MM.1S (cell line): ENCODE measurements around the gene CMIP.

Experiments used
- DNase-seq: peaks from one replicate; pipeline ENCODE4 v3.0.0-alpha.2; 2015
- H2AFZ ChIP-seq: fragments of 300-600 bp; sonication (generic); 2 replicates; pipeline ENCODE4 v1.6.0; 2016; ENCODE audit warnings: antibody characterized with exemption, low read length
- H3F3A ChIP-seq: fragments of 300-600 bp; sonication (generic); 2 replicates; pipeline ENCODE4 v1.6.1; 2016; ENCODE audit warnings: mild to moderate bottlenecking, antibody characterized with exemption, low read length, moderate library complexity, mixed read lengths; ENCODE audit not compliant: insufficient read depth
- H3K27ac ChIP-seq: fragments of 300-600 bp; sonication (generic); 2 replicates; pipeline ENCODE4 v1.5.1; 2016; ENCODE audit warnings: mild to moderate bottlenecking, low read length
- H3K27me3 ChIP-seq: fragments of 300-600 bp; sonication (generic); replicated peaks from 2 replicates; pipeline ENCODE4 v1.6.0; 2016; ENCODE audit warnings: low read length; ENCODE audit not compliant: insufficient read depth
- H3K36me3 ChIP-seq: fragments of 300-600 bp; sonication (generic); replicated peaks from 2 replicates; pipeline ENCODE4 v1.6.1; 2016; ENCODE audit warnings: mild to moderate bottlenecking, low read length, mixed read lengths; ENCODE audit not compliant: insufficient read depth
- H3K4me1 ChIP-seq: fragments of 300-600 bp; sonication (generic); 2 replicates; pipeline ENCODE4 v1.6.1; 2016; ENCODE audit warnings: low read length, mixed read lengths
- H3K4me2 ChIP-seq: fragments of 300-600 bp; sonication (generic); 2 replicates; pipeline ENCODE4 v1.6.0; 2016; ENCODE audit warnings: low read depth, low read length
- H3K4me3 ChIP-seq: fragments of 300-600 bp; sonication (generic); 2 replicates; pipeline ENCODE4 v1.5.1; 2016; ENCODE audit warnings: low read length, mixed read lengths
- H3K79me2 ChIP-seq: fragments of 300-600 bp; sonication (generic); 2 replicates; pipeline ENCODE4 v1.6.1; 2016; ENCODE audit warnings: mixed run types, low read length, mixed read lengths
- H3K9ac ChIP-seq: fragments of 300-600 bp; sonication (generic); 2 replicates; pipeline ENCODE4 v1.6.1; 2016; ENCODE audit warnings: low read length, mixed read lengths
- H3K9me2 ChIP-seq: fragments of 300-600 bp; sonication (generic); replicated peaks from 2 replicates; pipeline ENCODE4 v1.6.1; 2016; ENCODE audit warnings: mild to moderate bottlenecking, low read length, mixed read lengths; ENCODE audit not compliant: insufficient read depth
- H3K9me3 ChIP-seq: fragments of 300-600 bp; sonication (generic); replicated peaks from 2 replicates; pipeline ENCODE4 v1.6.1; 2016; ENCODE audit warnings: mild to moderate bottlenecking, low read length, mixed read lengths; ENCODE audit not compliant: insufficient read depth
- H4K20me1 ChIP-seq: fragments of 300-600 bp; sonication (generic); 2 replicates; pipeline ENCODE4 v1.6.1; 2016; ENCODE audit warnings: mild to moderate bottlenecking, low read length, moderate library complexity, mixed read lengths; ENCODE audit not compliant: insufficient read depth
- EZH2 ChIP-seq: fragments of 300-600 bp; sonication (generic); optimal IDR thresholded peaks from 2 replicates; pipeline ENCODE3; 2017; ENCODE audit warnings: low read depth, mild to moderate bottlenecking, antibody characterized with exemption, low read length, mixed read lengths
- EZH2phosphoT487 ChIP-seq: fragments of 300-600 bp; sonication (generic); IDR thresholded peaks from 2 replicates; pipeline ENCODE4 v1.6.1; 2018; ENCODE audit warnings: antibody characterized with exemption, low read length
- TF ChIP-seq, protein P1 (sequence below): fragments of 300-600 bp; sonication (generic); IDR thresholded peaks from 2 replicates; pipeline ENCODE4 v1.5.1; 2016; ENCODE audit warnings: antibody characterized with exemption, low read length, mixed read lengths

Gene CMIP

DNA sequence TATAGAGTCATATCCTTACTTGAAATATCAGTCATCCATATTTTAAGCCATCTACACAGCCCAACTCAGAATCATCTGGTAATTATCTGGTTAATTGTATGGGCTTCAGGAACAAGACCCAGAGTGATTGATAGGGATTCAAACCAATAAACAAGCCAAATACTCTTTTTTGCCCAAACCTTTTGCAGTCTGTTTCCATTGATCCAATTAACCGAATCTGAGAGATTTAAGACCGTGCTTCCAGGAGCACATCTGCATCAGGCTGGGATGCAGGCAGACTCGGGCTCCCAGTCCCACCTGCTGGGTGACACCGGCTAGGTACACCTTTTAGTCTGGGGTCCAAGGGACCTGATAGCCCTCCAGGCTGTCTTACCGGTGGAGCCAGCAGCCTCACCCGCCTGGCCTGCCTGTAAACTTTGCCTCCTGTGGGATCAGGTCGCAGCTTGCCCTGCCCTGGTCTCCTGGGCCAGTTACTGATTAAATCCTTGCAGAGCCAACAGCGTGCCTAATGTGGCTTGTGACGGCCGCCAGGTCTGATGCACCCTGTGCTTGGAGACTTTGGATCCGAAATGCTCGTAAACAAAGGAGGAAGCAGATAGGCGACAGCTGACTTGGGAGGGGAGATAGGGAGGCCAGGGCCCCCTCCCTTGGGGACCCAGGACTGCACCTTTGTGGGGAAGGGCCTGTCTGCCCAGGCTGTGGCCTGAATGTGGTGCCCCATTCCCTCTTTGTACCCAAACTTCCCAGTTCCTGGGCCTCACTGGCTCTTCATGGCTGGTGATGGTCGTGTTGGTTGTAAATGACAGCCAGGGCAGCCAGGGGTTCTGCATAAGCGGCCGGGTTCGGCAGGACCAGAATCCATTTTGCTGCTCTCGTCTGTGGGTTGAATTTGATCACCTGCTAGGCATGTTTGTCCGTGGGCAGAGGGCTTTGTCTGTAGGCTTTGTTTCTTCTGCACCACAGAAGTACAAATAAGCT is 3.8 kb downstream of the CMIP start:
- Histone ChIP-seq H3K27ac (no peak overlapping the region), H3K4me2 (no peak overlapping the region), H3K4me1 (no peaks in the 10 kb centered on the region), H3K79me2 (peaks cover 82% of the 10 kb centered on the region), H3K9me3 (no peaks in the 10 kb centered on the region), H3K36me3 (no peaks in the 10 kb centered on the region), H3K9ac (no peak overlapping the region), H3K9me2 (no peaks in the 10 kb centered on the region), H2AFZ (no peak overlapping the region), H3K27me3 (no peaks in the 10 kb centered on the region), H3F3A (no peaks in the 10 kb centered on the region), H4K20me1 (no peaks in the 10 kb centered on the region), H3K4me3 (no peak overlapping the region)
- DNase-seq, result no peak
- no peak for TF ChIP-seq EZH2

DNA sequence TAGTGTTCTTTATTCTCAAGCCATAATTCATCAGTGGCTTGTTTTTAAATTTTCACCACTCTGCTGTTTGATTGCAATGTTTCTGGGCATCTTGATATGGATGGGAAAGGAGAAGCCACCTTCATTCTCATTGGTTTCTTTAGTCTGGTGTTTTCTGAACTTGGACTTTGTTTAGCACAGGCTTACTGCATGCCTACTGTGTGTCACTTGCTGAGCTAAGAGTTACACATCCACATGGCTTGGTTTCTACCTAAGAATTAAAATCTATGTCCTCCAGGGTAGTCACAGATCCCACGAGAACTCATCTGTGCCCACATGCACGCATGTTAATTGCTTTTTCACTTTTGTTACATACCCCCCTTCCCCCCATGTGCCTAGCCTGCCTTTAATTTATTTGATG is 4.6 kb downstream of the CMIP start:
- no peaks in the 10 kb centered on the region for H4K20me1 ChIP-seq
- no peaks in the 10 kb centered on the region for H3F3A ChIP-seq
- TF ChIP-seq, protein P1, sequence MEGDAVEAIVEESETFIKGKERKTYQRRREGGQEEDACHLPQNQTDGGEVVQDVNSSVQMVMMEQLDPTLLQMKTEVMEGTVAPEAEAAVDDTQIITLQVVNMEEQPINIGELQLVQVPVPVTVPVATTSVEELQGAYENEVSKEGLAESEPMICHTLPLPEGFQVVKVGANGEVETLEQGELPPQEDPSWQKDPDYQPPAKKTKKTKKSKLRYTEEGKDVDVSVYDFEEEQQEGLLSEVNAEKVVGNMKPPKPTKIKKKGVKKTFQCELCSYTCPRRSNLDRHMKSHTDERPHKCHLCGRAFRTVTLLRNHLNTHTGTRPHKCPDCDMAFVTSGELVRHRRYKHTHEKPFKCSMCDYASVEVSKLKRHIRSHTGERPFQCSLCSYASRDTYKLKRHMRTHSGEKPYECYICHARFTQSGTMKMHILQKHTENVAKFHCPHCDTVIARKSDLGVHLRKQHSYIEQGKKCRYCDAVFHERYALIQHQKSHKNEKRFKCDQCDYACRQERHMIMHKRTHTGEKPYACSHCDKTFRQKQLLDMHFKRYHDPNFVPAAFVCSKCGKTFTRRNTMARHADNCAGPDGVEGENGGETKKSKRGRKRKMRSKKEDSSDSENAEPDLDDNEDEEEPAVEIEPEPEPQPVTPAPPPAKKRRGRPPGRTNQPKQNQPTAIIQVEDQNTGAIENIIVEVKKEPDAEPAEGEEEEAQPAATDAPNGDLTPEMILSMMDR, result no peak
- TF ChIP-seq EZH2phosphoT487 (no peak), EZH2 (no peak)
- H3K4me3 ChIP-seq, result no peak overlapping the region
- H3K79me2 ChIP-seq, result peaks cover 90% of the 10 kb centered on the region
- H3K9me3 ChIP-seq, result no peaks in the 10 kb centered on the region
- no peaks in the 10 kb centered on the region for H3K27me3 ChIP-seq
- no peak overlapping the region for H3K27ac ChIP-seq
- no peaks in the 10 kb centered on the region for H3K9me2 ChIP-seq
- no peak overlapping the region for H2AFZ ChIP-seq
- H3K36me3 ChIP-seq, result no peaks in the 10 kb centered on the region
- no peak overlapping the region for H3K9ac ChIP-seq
- H3K4me1 ChIP-seq, result no peaks in the 10 kb centered on the region
- DNase-seq, result no peak
- no peak overlapping the region for H3K4me2 ChIP-seq

DNA sequence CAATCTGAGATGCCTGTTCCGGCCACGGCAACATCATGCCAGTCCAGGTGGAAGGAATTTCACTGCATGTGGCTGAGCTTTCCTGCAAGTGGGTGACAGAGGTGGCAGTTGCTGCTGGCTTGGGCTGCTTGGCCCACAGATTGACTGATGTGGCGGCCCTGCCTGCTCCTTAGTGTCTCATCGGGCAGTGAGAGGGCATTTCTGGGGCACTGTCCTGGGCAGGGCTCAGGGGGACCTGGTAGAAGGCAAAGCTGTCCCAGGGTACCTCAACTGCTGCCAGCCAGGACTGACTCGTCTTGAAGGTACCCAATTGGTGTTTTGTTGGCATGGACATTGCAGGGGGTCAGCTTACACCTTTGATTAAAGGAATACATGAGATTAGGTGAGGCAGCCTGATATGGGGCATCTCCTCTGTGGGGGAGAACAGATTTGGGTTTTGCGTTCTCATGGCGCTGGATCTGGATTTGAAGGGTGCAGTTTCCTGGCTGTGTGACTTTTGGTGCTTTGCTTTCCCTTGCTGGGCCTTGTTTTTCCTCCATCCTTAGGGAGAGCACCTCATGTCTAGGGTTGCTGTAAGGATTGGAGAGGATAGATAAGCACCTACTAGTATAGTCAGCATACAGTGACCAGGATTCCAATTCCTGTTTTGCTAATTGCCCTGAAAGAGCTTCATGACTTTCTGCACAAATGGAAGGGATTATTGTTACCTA is 5.4 kb downstream of the CMIP start:
- Histone ChIP-seq H3K9me2 (no peaks in the 10 kb centered on the region), H3K27ac (no peak overlapping the region), H3K9ac (no peak overlapping the region), H3K79me2 (peaks cover 98% of the 10 kb centered on the region), H3K4me3 (no peak overlapping the region), H3K27me3 (no peaks in the 10 kb centered on the region), H2AFZ (no peak overlapping the region), H3K4me1 (no peaks in the 10 kb centered on the region), H3K4me2 (no peak overlapping the region), H4K20me1 (no peaks in the 10 kb centered on the region), H3K36me3 (no peaks in the 10 kb centered on the region), H3K9me3 (no peaks in the 10 kb centered on the region), H3F3A (no peaks in the 10 kb centered on the region)
- DNase-seq, result no peak
- TF ChIP-seq, protein P1, result no peak
- TF ChIP-seq EZH2 (no peak), EZH2phosphoT487 (no peak)
